Measurements from ENCODE around the gene ZBTB12.
"Not testable (repeated sequence)": the region's sequence is repeated elsewhere in the genome, so short reads cannot be mapped to it uniquely, and the experiment has no call there.

ZBTB12 gene

GRCh38 chr6:31859923-31860322 lies 42.0 kb downstream of the ZBTB12 start:
- Histone ChIP-seq H3K4me2 (no peak overlapping the region), H3K36me3 (ENCODE audit: insufficient read depth) (no peaks in the 10 kb centered on the region), H3K9ac (no peak overlapping the region), H3K4me3 (IDR thresholded peaks at IDR 0.05; ENCODE audit: insufficient read depth, low read depth, low read length) (no peak overlapping the region), H3K27ac (no peak overlapping the region), H3K79me2 (ENCODE audit: insufficient read depth, low read depth) (no peaks in the 10 kb centered on the region), H3K27me3 (ENCODE audit: insufficient read depth, low read depth) (no peaks in the 10 kb centered on the region), H2AFZ (ENCODE audit: low read depth) (no peak overlapping the region), H4K20me1 (ENCODE audit: insufficient read depth) (no peaks in the 10 kb centered on the region), H3K4me1 (ENCODE audit: low read depth, poor library complexity, severe bottlenecking) (peaks cover 10% of the 10 kb centered on the region)
- TF ChIP-seq, protein P1, sequence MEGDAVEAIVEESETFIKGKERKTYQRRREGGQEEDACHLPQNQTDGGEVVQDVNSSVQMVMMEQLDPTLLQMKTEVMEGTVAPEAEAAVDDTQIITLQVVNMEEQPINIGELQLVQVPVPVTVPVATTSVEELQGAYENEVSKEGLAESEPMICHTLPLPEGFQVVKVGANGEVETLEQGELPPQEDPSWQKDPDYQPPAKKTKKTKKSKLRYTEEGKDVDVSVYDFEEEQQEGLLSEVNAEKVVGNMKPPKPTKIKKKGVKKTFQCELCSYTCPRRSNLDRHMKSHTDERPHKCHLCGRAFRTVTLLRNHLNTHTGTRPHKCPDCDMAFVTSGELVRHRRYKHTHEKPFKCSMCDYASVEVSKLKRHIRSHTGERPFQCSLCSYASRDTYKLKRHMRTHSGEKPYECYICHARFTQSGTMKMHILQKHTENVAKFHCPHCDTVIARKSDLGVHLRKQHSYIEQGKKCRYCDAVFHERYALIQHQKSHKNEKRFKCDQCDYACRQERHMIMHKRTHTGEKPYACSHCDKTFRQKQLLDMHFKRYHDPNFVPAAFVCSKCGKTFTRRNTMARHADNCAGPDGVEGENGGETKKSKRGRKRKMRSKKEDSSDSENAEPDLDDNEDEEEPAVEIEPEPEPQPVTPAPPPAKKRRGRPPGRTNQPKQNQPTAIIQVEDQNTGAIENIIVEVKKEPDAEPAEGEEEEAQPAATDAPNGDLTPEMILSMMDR (conservative IDR thresholded peaks at IDR 0.05; ENCODE audit: low read depth, low read length), result no peak

GRCh38 chr6:31858707-31859106 lies 43.2 kb downstream of the ZBTB12 start:
- Histone ChIP-seq H4K20me1 (ENCODE audit: insufficient read depth) (no peaks in the 10 kb centered on the region), H3K4me3 (IDR thresholded peaks at IDR 0.05; ENCODE audit: insufficient read depth, low read depth, low read length) (no peak overlapping the region), H3K4me2 (no peak overlapping the region), H3K36me3 (ENCODE audit: insufficient read depth) (no peaks in the 10 kb centered on the region), H3K27ac (no peak overlapping the region), H3K79me2 (ENCODE audit: insufficient read depth, low read depth) (no peaks in the 10 kb centered on the region), H3K4me1 (ENCODE audit: low read depth, poor library complexity, severe bottlenecking) (peaks cover 10% of the 10 kb centered on the region), H3K9ac (no peak overlapping the region), H2AFZ (ENCODE audit: low read depth) (no peak overlapping the region), H3K27me3 (ENCODE audit: insufficient read depth, low read depth) (no peaks in the 10 kb centered on the region)
- TF ChIP-seq, protein P1 (conservative IDR thresholded peaks at IDR 0.05; ENCODE audit: low read depth, low read length), result no peak

GRCh38 chr6:31857774-31858173 lies 44.1 kb downstream of the ZBTB12 start:
- not testable (repeated sequence) for H4K20me1 ChIP-seq (ENCODE audit: insufficient read depth); H3K79me2 ChIP-seq (ENCODE audit: insufficient read depth, low read depth)

DNA sequence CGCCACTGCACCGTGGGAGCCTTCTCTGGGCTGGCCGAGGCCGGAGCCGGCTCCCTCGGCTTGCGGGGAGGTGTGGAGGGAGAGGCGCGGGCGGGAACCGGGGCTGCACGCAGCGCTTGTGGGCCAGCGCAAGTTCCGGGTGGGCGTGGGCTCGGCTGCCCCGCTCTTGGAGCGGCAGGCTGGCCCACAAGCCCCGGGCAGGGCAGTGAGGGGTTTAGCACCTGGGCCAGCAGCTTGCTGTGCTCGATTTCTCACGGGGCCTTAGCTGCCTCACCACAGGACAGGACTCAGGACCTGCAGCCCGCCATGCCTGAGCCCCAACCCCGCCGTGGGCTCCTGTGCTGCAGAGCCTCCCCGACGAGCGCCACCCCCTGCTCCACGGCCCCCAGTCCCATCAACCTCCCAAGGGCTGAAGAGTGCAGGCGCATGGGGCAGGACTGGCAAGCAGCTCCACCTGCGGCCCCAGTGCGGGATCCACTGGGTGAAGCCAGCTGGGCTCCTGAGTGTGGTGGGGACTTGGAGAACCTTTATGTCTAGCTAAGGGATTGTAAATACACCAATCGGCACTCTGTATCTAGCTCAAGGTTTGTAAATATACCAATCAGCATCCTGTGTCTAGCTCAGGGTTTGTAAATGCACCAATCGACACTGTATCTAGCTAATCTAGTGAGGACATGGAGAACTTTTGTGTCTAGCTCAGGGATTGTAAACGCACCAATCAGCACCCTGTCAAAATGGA lies 49.7 kb downstream of the ZBTB12 start:
- not testable (repeated sequence) for H3K27me3 ChIP-seq (ENCODE audit: insufficient read depth, low read depth); H4K20me1 ChIP-seq (ENCODE audit: insufficient read depth); H3K79me2 ChIP-seq (ENCODE audit: insufficient read depth, low read depth); H3K27ac ChIP-seq; H3K4me2 ChIP-seq; H3K4me3 ChIP-seq (IDR thresholded peaks at IDR 0.05; ENCODE audit: insufficient read depth, low read depth, low read length); H2AFZ ChIP-seq (ENCODE audit: low read depth); H3K9ac ChIP-seq; H3K36me3 ChIP-seq (ENCODE audit: insufficient read depth); H3K4me1 ChIP-seq (ENCODE audit: low read depth, poor library complexity, severe bottlenecking)

More at GRCh38 chr6:31857774-31858173, 44.1 kb downstream of the ZBTB12 start:
- H3K4me2 ChIP-seq; H3K4me1 ChIP-seq (ENCODE audit: low read depth, poor library complexity, severe bottlenecking); H3K27ac ChIP-seq; H2AFZ ChIP-seq (ENCODE audit: low read depth); H3K36me3 ChIP-seq (ENCODE audit: insufficient read depth); H3K27me3 ChIP-seq (ENCODE audit: insufficient read depth, low read depth); H3K9ac ChIP-seq; H3K4me3 ChIP-seq (IDR thresholded peaks at IDR 0.05; ENCODE audit: insufficient read depth, low read depth, low read length): not testable (repeated sequence)

- no peak overlapping the region for H3K9ac ChIP-seq
Measured at GRCh38 chr6:31851485-31851832, 50.4 kb downstream of the ZBTB12 start.

More at GRCh38 chr6:31851485-31851832, 50.4 kb downstream of the ZBTB12 start:
- no peaks in the 10 kb centered on the region for H3K4me1 ChIP-seq (ENCODE audit: low read depth, poor library complexity, severe bottlenecking)
- no peaks in the 10 kb centered on the region for H3K79me2 ChIP-seq (ENCODE audit: insufficient read depth, low read depth)
- H2AFZ ChIP-seq (ENCODE audit: low read depth), result no peak overlapping the region
- no peak overlapping the region for H3K27ac ChIP-seq
- no peak overlapping the region for H3K4me2 ChIP-seq
- H3K36me3 ChIP-seq (ENCODE audit: insufficient read depth), result no peaks in the 10 kb centered on the region
- H3K4me3 ChIP-seq (IDR thresholded peaks at IDR 0.05; ENCODE audit: insufficient read depth, low read depth, low read length), result no peak overlapping the region
- no peaks in the 10 kb centered on the region for H4K20me1 ChIP-seq (ENCODE audit: insufficient read depth)
- no peaks in the 10 kb centered on the region for H3K27me3 ChIP-seq (ENCODE audit: insufficient read depth, low read depth)
- TF ChIP-seq, protein P1 (conservative IDR thresholded peaks at IDR 0.05; ENCODE audit: low read depth, low read length), result no peak

All from KMS-11 (cell line).